A549 (cell line): ENCODE measurements around the gene TTC3. TPM values are rescaled to one million over a fixed set of nuclear protein-coding genes. Genes with fewer than 3 reads are reported as not detected.

Source experiments
- ATAC-seq, 2 experiments: fragments of 200-7000 bp in 1 of 2; fragments of >200 bp in 1 of 2; cut with Nextera tagmentation in 1 of 2; cut with Tn5 transposase in 1 of 2; 3 replicates each; pipeline versions ENCODE4 v1.8.0 to v1.9.1; 2018 to 2020; ENCODE audit warnings: mild to moderate bottlenecking in 1 of 2, moderate library complexity in 1 of 2
- CTCF ChIA-PET: fragments of 300-600 bp; sonication (Branson Sonifier 250); formaldehyde crosslinking; extraction: SDS; loops from one replicate; lab custom pipeline; 2021; ENCODE audit warnings: antibody characterized with exemption, inconsistent platforms; lab: Yijun Ruan, JAX
- POLR2A ChIA-PET: fragments of 350-600 bp; formaldehyde crosslinking; extraction: SDS; loops from one replicate; lab custom pipeline; 2021; ENCODE audit warnings: antibody characterized with exemption, inconsistent platforms; lab: Yijun Ruan, JAX
- DNase-seq, 2 experiments: peaks; one replicate each; pipeline versions ENCODE4 v3.0.0 to v3.0.0-alpha.2; 2011 to 2016; ENCODE audit warnings: low read depth in 1 of 2, low spot score in 1 of 2
- FAIRE-seq: peaks from 2 replicates; lab custom pipeline; 2011; peaks lifted over from hg19 to GRCh38; lab: Jason Lieb, UNC
- H3K27ac ChIP-seq, 2 experiments: fragments of >200 bp; sonication (Bioruptor Twin); formaldehyde crosslinking; 3 replicates each; pipeline ENCODE4 v1.5.1; 2016 to 2017
- H3K4me1 ChIP-seq: fragments of >200 bp; sonication (Bioruptor Twin); formaldehyde crosslinking; 3 replicates; pipeline ENCODE4 v1.6.1; 2016
- H3K4me2 ChIP-seq: fragments of >200 bp; sonication (Bioruptor Twin); formaldehyde crosslinking; 3 replicates; pipeline ENCODE4 v1.6.1; 2016
- H3K4me3 ChIP-seq: fragments of >200 bp; sonication (Bioruptor Twin); formaldehyde crosslinking; 3 replicates; pipeline ENCODE4 v1.5.1; 2016
- H3K9me3 ChIP-seq: fragments of >200 bp; sonication (Bioruptor Twin); formaldehyde crosslinking; 3 replicates; pipeline ENCODE4 v1.6.1; 2016
- ATOH8 ChIP-seq: fragments of 250-450 bp; sonication (Bioruptor Pico); IDR thresholded peaks from 2 replicates; pipeline ENCODE4 v1.5.0; 2020; ENCODE audit warnings: low read depth, mild to moderate bottlenecking, moderate library complexity
- CBX8 ChIP-seq: fragments of 200-600 bp; sonication (generic); IDR thresholded peaks from 2 replicates; pipeline ENCODE4 v1.6.1; 2016
- CEBPB ChIP-seq, 2 experiments: fragments of >200 bp in 1 of 2; sonication (Bioruptor Twin) in 1 of 2; formaldehyde crosslinking in 1 of 2; IDR thresholded peaks; 2 replicates each; pipeline ENCODE4 v1.6.1; 2012 to 2016
- EP300 ChIP-seq, 2 experiments: fragments of >200 bp; sonication (Bioruptor Twin); formaldehyde crosslinking; IDR thresholded peaks; 2 replicates in 1 of 2; 3 replicates in 1 of 2; pipeline ENCODE4 v1.6.1; 2016 to 2017
- FOSB ChIP-seq: fragments of 250-450 bp; sonication (Bioruptor Pico); IDR thresholded peaks from 2 replicates; pipeline ENCODE4 v1.5.0; 2020; ENCODE audit warnings: mild to moderate bottlenecking, moderate library complexity
- FOSL2 ChIP-seq, 2 experiments: fragments of 450-650 bp in 1 of 2; fragments of >200 bp in 1 of 2; sonication (Bioruptor Twin) in 1 of 2; formaldehyde crosslinking; IDR thresholded peaks; 2 replicates each; pipeline versions ENCODE4 v1.5.0 to v1.6.1; 2016 to 2020; ENCODE audit warnings: mild to moderate bottlenecking in 1 of 2, moderate library complexity in 1 of 2
- FOXS1 ChIP-seq: fragments of 250-450 bp; sonication (Bioruptor Pico); IDR thresholded peaks from 2 replicates; pipeline ENCODE4 v1.5.0; 2020; ENCODE audit warnings: mild to moderate bottlenecking, moderate library complexity
- HDAC2 ChIP-seq: fragments of 200-600 bp; sonication (generic); IDR thresholded peaks from 2 replicates; pipeline ENCODE4 v1.6.1; 2016
- HOXA7 ChIP-seq: fragments of 250-450 bp; sonication (Bioruptor Pico); IDR thresholded peaks from 2 replicates; pipeline ENCODE4 v1.5.0; 2020; ENCODE audit warnings: mild to moderate bottlenecking, moderate library complexity
- HOXB13 ChIP-seq: fragments of 250-450 bp; sonication (Bioruptor Pico); IDR thresholded peaks from 2 replicates; pipeline ENCODE4 v1.5.0; 2020; ENCODE audit warnings: low read depth, mild to moderate bottlenecking, moderate library complexity
- HOXB5 ChIP-seq: fragments of 250-450 bp; sonication (Bioruptor Pico); IDR thresholded peaks from 2 replicates; pipeline ENCODE4 v1.5.0; 2020; ENCODE audit warnings: mild to moderate bottlenecking, moderate library complexity
- JUN ChIP-seq, 2 experiments: fragments of >200 bp; sonication (Bioruptor Twin); formaldehyde crosslinking; IDR thresholded peaks; 2 replicates in 1 of 2; 3 replicates in 1 of 2; pipeline ENCODE4 v1.6.1; 2016 to 2017
- KDM1A ChIP-seq: fragments of 200-600 bp; sonication (generic); IDR thresholded peaks from 2 replicates; pipeline ENCODE4 v1.6.1; 2016; ENCODE audit warnings: low read depth, mild to moderate bottlenecking
- MAZ ChIP-seq: fragments of 150-350 bp; IDR thresholded peaks from 2 replicates; pipeline ENCODE4 v1.6.1; 2014; ENCODE audit warnings: antibody characterized with exemption, low read depth, low read length, borderline replicate concordance
- POLR2A ChIP-seq: IDR thresholded peaks from 2 replicates; pipeline ENCODE4 v1.6.1; 2012; ENCODE audit warnings: mild to moderate bottlenecking, low read length
- SMC3 ChIP-seq: fragments of >200 bp; sonication (Bioruptor Twin); formaldehyde crosslinking; IDR thresholded peaks from 3 replicates; pipeline ENCODE4 v1.6.1; 2018; ENCODE audit warnings: inconsistent platforms
- TFCP2L1 ChIP-seq: fragments of 250-450 bp; sonication (Bioruptor Pico); IDR thresholded peaks from 2 replicates; pipeline ENCODE4 v1.5.0; 2021; ENCODE audit warnings: mild to moderate bottlenecking
- ZFP36 ChIP-seq: fragments of 450-650 bp; IDR thresholded peaks from 2 replicates; pipeline ENCODE4 v1.6.1; 2014; ENCODE audit warnings: borderline replicate concordance; ENCODE audit not compliant: partially characterized antibody
- WGBS: methylation state at CpG from one replicate; pipeline ENCODE4 v1.1.6; 2017; ENCODE audit errors: missing lambda C conversion rate; 5-methylcytosine and 5-hydroxymethylcytosine counted together
- polyA plus RNA-seq, 4 experiments: library from polyadenylated mRNA; depleted of rRNA in 3 of 4; stranded (reverse); fragments of >200 nt; fragmentation: RNase III in 1 of 4; extraction: RNeasy Plus Mini Kit Qiagen cat#74134 plus additional on column Dnase treatment in 1 of 4; gene quantifications; 2 replicates in 3 of 4; 3 replicates in 1 of 4; pipeline ENCODE4 v1.2.3, GENCODE V29; 2011 to 2017
- TF ChIP-seq, protein P1 (sequence below): fragments of >200 bp; sonication (Bioruptor Twin); formaldehyde crosslinking; IDR thresholded peaks from 2 replicates; pipeline ENCODE4 v1.6.1; 2016
- TF ChIP-seq, protein P2 (sequence below): fragments of 200-600 bp; sonication (generic); IDR thresholded peaks from 2 replicates; pipeline ENCODE4 v1.6.1; 2016; ENCODE audit warnings: antibody characterized with exemption, mild to moderate bottlenecking, moderate library complexity
- TF ChIP-seq, protein P3 (sequence below): fragments of >200 bp; sonication (Bioruptor Twin); formaldehyde crosslinking; IDR thresholded peaks from 3 replicates; pipeline ENCODE4 v1.6.1; 2016

The TTC3 gene
- polyA plus RNA-seq, 2 of the 4 experiments (the other 2 are of a cell fraction), result 34.2 to 62.2 TPM

- no peak for DNase-seq
- ChIA-PET POLR2A (no interaction called here), CTCF (no interaction called here)
- 85% methylated on average over 3 of the region's 3 CpGs for WGBS
- ATAC-seq, result no peak
- no peak overlapping the region for H3K4me3 ChIP-seq
- no peaks in the 10 kb centered on the region for H3K9me3 ChIP-seq
- no peak overlapping the region for H3K27ac ChIP-seq
- H3K4me2 ChIP-seq, result no peak overlapping the region
- TF ChIP-seq CBX8 (no peak), FOSL2 (IDR thresholded peaks at IDR 0.05) (no peak), FOSL2 (CRISPR knock-in tag; IDR thresholded peaks at IDR 0.05) (no peak), POLR2A (no peak), EP300 (IDR thresholded peaks at IDR 0.05) (no peak), HOXB13 (CRISPR knock-in tag) (no peak)
- TF ChIP-seq, all 56 proteins: peak for 0
- H3K4me1 ChIP-seq, result no peaks in the 10 kb centered on the region
- FAIRE-seq, result no peak
Measured at GRCh38 chr21:37181059-37181458, 108.0 kb downstream of the TTC3 start.

GRCh38 chr21:37182222-37182621 is 109.2 kb downstream of the TTC3 start:
- DNase-seq, result no peak
- CTCF ChIA-PET, result no interaction called here

GRCh38 chr21:37183749-37184148 is 110.7 kb downstream of the TTC3 start:
- Histone ChIP-seq H3K9me3 (no peaks in the 10 kb centered on the region), H3K4me2 (no peak overlapping the region), H3K4me1 (no peaks in the 10 kb centered on the region), H3K4me3 (no peak overlapping the region), H3K27ac (no peak overlapping the region)
- ChIA-PET CTCF (no interaction called here), POLR2A (no interaction called here)
- DNase-seq (no peak), ATAC-seq (no peak), FAIRE-seq (no peak)
- 99% methylated on average over 3 of the region's 3 CpGs for WGBS
- no peak for TF ChIP-seq SMC3
- no peak for TF ChIP-seq HDAC2
- no peak for TF ChIP-seq ZFP36
- TF ChIP-seq, protein P1, sequence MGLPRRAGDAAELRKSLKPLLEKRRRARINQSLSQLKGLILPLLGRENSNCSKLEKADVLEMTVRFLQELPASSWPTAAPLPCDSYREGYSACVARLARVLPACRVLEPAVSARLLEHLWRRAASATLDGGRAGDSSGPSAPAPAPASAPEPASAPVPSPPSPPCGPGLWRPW, result no peak
- TF ChIP-seq FOSB (CRISPR knock-in tag), result no peak
- TF ChIP-seq, protein P2, sequence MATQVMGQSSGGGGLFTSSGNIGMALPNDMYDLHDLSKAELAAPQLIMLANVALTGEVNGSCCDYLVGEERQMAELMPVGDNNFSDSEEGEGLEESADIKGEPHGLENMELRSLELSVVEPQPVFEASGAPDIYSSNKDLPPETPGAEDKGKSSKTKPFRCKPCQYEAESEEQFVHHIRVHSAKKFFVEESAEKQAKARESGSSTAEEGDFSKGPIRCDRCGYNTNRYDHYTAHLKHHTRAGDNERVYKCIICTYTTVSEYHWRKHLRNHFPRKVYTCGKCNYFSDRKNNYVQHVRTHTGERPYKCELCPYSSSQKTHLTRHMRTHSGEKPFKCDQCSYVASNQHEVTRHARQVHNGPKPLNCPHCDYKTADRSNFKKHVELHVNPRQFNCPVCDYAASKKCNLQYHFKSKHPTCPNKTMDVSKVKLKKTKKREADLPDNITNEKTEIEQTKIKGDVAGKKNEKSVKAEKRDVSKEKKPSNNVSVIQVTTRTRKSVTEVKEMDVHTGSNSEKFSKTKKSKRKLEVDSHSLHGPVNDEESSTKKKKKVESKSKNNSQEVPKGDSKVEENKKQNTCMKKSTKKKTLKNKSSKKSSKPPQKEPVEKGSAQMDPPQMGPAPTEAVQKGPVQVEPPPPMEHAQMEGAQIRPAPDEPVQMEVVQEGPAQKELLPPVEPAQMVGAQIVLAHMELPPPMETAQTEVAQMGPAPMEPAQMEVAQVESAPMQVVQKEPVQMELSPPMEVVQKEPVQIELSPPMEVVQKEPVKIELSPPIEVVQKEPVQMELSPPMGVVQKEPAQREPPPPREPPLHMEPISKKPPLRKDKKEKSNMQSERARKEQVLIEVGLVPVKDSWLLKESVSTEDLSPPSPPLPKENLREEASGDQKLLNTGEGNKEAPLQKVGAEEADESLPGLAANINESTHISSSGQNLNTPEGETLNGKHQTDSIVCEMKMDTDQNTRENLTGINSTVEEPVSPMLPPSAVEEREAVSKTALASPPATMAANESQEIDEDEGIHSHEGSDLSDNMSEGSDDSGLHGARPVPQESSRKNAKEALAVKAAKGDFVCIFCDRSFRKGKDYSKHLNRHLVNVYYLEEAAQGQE, result no peak
- TF ChIP-seq CBX8, result no peak
- TF ChIP-seq KDM1A, result no peak
- TF ChIP-seq CEBPB (IDR thresholded peaks at IDR 0.05), result no peak
- TF ChIP-seq, protein P3, sequence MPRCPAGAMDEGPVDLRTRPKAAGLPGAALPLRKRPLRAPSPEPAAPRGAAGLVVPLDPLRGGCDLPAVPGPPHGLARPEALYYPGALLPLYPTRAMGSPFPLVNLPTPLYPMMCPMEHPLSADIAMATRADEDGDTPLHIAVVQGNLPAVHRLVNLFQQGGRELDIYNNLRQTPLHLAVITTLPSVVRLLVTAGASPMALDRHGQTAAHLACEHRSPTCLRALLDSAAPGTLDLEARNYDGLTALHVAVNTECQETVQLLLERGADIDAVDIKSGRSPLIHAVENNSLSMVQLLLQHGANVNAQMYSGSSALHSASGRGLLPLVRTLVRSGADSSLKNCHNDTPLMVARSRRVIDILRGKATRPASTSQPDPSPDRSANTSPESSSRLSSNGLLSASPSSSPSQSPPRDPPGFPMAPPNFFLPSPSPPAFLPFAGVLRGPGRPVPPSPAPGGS, result no peak
- no peak for TF ChIP-seq MAZ
- no peak for TF ChIP-seq HOXB5 (CRISPR knock-in tag)
- TF ChIP-seq TFCP2L1 (CRISPR knock-in tag), result no peak

More at GRCh38 chr21:37182222-37182621, 109.2 kb downstream of the TTC3 start:
- Histone ChIP-seq H3K27ac (no peak overlapping the region), H3K4me1 (no peaks in the 10 kb centered on the region), H3K9me3 (no peaks in the 10 kb centered on the region), H3K4me3 (no peak overlapping the region), H3K4me2 (no peak overlapping the region)
- TF ChIP-seq ATOH8 (CRISPR knock-in tag), result no peak
- TF ChIP-seq JUN (IDR thresholded peaks at IDR 0.05), result no peak
- no peak for TF ChIP-seq FOXS1 (CRISPR knock-in tag)
- no peak for TF ChIP-seq MAZ
- TF ChIP-seq, protein P2, result no peak
- TF ChIP-seq HOXA7, result no peak
- FAIRE-seq (no peak), ATAC-seq (no peak)
- 96% methylated on average over 6 of the region's 6 CpGs for WGBS
- POLR2A ChIA-PET, result no interaction called here
